Left renal pelvis (tissue), 4 donors: Measurements from ENCODE around the gene FKBP14. TPM values are rescaled to one million over a fixed set of nuclear protein-coding genes. Genes with fewer than 3 reads are reported as not detected.
A peak's percentile ranks its signal among the peaks of the same experiment; 100 is the strongest.
"Not testable (repeated sequence)": the region's sequence is repeated elsewhere in the genome, so short reads cannot be mapped to it uniquely, and the experiment has no call there.

Source experiments
- DNase-seq, 4 donors: peaks; one replicate each; pipeline ENCODE4 v3.0.0-alpha.2; 2013; ENCODE audit warnings: low read depth in 4 of 4, low spot score in 3 of 4
- polyA plus RNA-seq, 4 donors: library from polyadenylated mRNA; unstranded; fragments of 120-200 nt; gene quantifications; one replicate each; pipeline ENCODE4 v1.2.1, GENCODE V29; 2013; ENCODE audit not compliant: insufficient read length in 4 of 4

Gene FKBP14, protein sequence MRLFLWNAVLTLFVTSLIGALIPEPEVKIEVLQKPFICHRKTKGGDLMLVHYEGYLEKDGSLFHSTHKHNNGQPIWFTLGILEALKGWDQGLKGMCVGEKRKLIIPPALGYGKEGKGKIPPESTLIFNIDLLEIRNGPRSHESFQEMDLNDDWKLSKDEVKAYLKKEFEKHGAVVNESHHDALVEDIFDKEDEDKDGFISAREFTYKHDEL
- polyA plus RNA-seq, result 10 to 100 TPM; 20.6 to 57.5 (median 24.6) TPM

DNA sequence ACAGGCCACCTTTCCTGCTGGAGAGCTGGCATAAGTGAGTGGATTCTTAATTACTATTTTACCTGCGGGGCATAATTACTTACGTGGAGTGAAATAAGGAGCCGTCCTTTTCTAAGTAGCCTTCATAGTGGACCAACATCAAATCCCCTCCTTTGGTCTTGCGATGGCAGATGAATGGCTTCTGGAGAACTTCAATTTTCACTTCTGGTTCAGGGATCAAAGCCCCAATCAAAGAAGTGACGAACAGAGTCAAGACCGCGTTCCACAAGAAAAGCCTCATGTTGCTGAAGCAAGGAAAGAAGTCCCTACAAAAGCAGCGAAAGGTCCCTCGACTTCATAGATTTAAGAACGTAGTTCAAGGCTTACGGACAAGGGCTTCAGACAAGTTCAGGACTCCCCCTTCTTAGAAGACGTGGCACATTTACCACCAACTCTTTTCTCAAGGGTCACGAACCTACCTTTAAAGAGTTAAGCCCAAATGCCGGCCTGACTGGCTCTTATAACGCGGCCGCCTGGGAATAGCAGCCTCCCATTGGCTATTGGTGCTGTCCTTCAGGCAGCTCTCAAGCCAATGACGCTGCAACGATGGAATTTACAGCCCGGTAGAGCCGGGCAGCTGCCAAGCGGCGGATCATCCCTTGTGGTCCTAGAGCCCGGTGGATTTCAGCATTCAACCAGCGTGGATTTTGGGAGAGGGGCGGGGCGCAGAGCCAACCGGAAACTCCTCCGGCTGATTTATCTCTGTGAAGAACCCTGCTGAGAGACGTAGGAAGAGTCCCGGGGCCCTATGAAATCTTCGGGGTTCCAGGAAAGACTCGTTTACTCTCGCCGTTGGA, at the start of gene FKBP14:
Gene FKBP14 (minus strand): TSS at position 474 of the 836 bp plus-strand sequence. CDS start 194 bp downstream, at position 280.
- DNase-seq, result peak; percentile 97 to 99 (median 98)

DNA sequence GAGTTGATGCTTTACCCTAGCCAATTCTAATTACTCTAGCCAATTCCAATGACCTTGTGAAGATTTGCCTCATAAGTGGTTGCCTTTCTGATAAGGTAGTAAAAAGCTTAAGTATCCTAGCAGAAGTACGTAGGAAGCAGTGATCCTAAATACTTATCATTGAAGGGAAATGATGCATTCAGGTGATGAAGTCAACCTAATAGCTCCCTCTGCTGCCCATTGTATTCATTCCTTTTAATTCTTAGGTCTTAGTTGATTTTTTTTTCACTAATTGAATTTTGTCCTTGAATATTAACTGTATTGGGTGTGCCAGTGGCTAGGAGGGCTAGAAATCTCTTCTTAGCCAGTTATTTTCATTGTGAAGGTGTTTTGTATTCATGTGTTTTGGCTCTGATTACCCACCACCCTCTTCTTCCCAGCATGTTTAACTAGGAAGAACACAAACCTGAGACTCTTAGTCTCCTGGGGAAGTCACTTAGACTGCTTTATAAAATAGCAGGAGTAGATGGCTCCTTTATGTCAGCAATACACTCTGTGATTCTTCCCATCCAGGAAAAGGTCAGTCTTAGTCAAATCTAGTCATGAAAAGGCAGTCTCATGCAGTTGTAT, 48.0 kb upstream of the FKBP14 start:
- no peak for DNase-seq

DNA sequence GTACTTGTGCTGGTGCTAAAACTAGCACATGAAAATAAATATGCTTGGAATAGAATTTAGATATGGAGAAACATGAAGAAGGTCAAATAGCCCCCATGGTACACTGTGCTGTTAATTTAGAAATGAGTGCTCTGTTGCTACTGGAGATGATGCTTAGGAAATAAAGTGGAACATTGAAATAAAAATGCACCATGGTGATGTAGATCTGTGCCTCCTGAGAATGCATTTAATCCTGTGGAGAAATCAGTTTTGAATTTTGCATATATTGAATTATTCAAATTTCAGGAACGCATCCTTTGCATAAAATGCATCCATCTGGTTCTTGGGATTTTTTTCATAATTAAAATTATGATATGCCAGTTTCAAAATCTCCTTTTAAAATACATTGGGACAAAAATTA, 46.2 kb upstream of the FKBP14 start:
- no peak for DNase-seq

DNA sequence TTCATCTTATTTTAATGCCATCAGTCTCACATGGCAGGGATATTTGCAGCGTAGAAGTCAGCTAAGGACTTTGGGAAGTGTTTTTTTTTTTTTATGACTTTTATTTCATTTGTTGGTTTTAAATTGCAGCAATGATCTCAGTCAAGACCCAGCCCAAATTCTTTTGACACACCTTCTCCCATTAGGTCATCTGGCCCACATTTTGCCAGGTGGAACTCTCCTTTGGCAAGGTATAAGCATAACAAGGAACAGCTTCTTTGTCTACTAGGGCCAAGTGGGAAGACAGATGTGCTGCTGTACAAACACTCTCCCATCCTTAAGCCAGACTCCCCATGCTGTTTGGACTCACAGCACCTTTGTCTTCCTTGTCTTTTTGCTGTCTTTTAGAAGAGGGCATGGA, 43.5 kb upstream of the FKBP14 start:
- no peak for DNase-seq

DNA sequence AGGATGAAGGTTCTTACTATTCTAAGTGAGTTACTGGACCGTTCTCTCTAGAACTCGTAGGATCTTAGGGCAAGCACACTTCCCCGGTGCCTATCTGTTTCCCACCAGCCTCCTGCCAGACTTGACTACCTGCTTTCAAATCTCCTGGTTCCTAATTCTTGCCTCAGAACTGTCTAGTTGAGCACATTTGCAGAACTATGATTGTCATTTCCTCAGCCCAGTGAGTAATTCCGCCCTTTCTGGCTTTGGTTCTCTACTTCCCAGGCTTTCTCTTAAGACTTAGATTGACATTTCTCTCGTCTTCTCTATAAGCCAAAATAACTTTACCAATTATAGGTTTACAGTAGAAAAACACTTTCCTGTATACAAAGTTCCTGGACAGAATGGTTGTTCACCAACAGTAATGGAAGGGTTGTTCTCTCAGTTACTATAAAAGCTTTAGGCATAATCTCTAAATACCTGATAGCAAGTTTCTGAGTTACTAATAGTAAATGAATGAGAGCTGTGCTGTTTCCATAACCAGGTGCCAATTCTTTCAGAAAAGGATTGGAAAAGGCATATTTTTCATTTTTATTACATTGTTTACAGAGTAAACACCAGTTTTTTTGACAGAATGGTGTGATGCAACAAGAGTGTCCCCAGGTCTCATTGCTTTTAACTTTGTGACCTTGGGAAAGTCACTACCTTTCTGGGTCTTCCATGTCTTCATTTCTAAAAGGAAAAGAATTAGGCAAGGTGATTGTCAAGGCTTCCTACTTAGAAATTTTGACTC, 42.8 kb upstream of the FKBP14 start:
- DNase-seq, result no peak

DNA sequence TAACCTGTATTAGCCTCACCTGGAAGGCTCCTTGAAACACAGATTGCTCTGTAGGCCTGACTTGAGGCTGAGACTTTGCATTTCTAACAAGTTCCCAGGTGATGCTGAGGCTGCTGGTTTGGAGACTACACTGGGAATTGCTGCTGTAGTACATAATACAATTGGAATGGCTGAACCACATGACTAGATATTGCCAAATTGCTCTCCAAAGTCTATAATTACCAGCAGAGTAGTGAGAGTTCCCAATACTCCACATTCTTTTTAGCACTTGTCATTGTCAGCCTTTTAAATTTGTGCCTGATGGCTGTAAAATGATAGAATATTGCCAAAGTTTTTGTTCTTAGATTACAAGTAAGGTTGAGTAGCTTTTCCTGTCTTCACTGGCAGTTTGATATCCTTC, 41.6 kb upstream of the FKBP14 start:
- DNase-seq, result no peak

DNA sequence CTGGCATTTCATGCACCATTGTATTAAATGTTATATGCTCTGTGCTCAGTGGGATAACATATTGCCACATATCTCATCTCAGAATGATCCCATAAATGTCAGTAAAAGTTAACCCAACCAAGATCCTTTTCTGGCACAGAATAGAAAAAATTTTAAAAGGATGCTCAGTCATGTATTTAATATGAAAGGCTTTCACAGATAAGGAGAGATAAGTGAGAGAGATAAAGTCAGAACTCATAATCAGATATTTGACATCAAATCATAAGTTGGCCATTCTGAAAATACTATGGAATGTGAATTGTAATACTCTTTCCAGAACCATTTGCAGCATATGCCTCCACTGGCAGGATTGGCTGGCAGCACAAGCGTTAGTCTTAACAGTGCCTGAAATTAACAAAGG, 40.2 kb upstream of the FKBP14 start:
- no peak for DNase-seq

DNA sequence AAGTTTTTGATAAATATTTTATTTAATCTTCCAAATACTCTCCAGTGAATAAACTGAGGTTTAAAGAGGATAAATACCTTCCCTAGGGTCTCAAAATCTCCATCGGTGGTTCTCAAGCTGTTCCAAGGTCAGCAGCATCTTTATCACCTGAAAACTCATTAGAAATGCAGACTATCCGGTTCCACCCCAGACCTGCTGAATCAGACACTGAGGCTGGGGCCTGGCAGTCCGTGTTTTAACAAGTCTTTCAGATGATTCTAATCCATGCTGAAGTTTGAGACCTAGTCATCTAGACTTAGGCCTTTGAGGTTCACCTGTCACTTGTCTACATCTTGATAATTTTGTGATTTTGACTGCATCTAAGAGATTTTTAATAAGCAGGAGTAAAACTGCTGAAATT, 39.2 kb upstream of the FKBP14 start:
- no peak for DNase-seq

DNA sequence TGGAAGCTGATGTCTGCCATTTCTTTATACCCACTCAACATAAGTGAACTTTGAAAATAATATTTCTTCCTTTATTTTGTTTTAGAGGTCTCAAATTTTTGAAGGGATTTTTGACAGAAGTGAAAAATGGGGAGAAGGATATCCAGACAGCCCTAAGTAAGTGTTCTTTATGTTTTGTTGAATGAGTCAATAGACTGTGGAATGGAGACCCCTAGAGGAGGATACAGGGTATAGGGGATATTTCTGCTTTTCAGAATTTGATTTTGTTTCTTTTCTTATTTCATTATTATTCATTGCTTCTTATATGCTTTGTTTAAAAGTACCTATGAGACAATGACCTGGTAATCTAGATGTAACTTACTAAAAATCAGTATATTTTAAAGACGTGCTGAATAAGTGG, 36.1 kb upstream of the FKBP14 start:
- peak in 1 of 4 donors; percentile 20 for DNase-seq

DNA sequence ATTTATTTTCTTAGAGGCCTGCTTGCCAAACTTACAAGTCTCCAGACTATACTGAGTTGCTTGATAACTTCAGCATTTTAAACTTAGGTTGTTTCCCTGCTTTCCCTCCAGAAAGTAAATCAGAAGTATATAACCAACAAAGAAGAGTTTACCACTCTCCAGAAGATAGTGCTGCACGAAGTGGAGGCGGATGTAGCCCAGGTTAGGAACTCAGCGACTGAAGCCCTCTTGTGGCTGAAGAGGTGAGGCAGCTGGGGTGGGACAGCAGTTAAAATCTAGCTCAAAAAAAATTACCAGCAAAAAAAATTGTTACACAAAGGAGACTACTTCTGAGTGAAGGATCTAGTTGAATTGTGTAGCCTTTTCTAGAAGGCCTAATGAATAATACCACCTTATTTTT, 35.3 kb upstream of the FKBP14 start:
- not testable (repeated sequence) for DNase-seq

DNA sequence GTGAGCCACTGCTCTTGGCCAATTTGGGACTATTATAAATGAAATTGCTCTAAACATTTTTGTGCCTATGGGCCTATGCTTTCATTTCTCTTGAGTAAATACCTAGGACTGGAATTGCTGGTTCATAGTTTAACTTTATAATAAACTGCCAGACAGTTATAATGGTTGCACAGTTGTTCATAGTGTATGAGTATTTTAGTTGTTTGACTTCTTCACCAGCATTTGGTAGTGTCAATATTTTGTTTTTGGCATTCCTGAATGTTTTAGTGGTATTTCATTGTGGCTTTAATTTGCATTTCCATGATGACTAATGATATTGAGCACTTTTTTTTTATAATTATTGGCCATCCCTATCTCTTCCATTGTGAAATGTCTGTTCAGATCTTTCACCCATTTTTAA, 31.2 kb upstream of the FKBP14 start:
- no peak for DNase-seq

DNA sequence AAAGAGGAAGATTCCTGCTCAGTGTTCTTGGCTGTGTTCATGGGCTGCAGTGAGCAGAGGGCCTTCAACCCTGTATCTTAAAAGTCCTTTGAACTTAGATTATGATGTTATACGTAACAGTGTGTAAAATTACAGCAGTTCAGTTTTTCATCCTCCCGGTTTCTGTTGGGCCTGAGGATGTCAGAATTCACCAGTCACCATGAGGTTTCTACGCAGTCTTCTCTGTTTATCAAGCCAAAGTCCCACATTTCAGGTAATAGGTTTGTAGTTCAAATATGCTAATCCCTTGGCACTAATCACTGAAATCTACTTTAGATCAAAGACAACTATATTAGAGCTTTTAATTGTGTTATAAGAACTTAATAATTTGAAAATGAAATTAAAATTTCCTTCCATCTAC, 26.6 kb upstream of the FKBP14 start:
- DNase-seq, result no peak

DNA sequence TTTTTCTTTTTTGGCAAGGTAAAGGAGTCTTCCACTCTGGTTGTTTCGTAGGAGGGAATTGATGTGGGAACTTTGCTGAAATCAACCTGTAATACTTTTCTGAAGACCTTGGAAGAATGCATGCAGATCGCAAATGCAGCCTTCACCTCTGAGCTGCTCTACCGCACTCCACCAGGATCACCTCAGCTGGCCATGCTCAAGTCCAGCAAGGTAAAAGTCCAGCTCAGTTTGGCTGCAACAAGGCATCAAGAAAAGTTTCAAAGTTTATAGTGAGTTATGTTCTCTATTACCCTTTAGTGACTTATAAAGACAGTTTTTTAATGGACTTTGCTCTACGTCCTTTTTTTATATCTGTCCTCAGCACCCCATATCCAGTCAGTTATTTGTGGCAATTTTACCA, 22.7 kb upstream of the FKBP14 start:
- no peak for DNase-seq

DNA sequence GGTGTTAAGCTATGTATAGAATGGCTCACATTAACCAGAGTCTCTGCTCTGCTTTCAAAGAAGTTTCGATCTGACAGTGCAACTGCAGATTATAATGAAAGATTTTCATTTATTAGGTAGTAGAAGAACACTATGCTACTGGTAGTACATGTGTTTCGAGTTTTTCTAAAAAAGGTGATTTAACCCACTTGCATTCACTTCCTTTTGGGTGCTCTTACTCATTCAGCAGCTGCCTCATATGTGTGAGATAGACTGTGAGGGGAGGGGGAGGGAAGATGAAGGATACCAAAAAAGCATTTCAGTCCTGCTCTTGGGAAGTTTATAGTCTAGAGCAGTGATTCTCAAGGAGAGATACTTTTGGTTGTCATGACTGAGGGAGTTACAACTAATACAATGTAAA, 22.1 kb upstream of the FKBP14 start:
- DNase-seq, result no peak

DNA sequence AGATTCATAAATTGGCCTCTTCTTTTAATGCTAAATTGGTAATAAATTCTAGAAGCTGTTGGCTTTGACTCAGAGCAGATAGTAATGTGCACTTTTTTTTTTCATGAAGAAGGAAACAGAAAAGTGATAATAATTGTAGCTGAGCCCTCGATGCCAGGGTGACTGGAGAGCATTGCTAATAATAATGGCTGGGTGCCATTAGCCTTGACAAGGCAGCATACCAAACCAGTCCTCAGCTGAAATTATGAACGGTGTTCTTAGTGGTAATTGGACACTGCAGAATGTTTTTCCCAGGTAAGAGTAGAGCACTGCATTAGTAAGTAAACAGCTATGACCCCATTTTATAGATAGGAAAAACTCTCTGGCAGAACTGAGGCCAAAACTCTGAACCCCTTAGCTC, 20.6 kb upstream of the FKBP14 start:
- DNase-seq, result no peak

DNA sequence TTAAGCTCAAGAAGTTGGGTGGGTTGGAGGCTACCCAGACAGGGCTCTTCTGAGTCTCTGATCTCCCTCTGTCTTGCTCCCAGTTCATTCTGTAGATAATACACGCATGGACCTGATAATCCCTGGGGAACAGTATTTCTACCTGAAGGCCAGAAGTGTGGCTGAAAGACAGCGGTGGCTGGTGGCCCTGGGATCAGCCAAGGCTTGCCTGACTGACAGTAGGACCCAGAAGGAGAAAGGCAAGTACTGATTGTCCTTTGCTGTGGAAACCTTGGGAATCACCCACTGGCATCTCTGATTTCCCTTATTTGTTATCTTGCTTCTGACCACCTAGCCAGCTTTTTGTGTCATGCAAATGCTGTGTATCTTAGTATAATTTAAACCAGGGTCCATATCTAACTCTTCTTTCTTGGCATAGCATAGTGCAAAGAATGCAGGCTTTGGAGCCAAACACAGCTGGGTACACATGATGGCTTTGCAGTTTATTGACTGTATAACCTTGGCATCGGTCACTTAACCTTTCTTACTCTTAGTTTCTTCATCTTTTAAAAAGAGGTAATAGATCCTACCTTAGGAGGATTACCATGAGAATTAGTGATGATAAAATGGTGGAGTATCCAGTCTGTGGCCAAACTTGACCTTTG, 19.7 kb upstream of the FKBP14 start:
- DNase-seq, result no peak

DNA sequence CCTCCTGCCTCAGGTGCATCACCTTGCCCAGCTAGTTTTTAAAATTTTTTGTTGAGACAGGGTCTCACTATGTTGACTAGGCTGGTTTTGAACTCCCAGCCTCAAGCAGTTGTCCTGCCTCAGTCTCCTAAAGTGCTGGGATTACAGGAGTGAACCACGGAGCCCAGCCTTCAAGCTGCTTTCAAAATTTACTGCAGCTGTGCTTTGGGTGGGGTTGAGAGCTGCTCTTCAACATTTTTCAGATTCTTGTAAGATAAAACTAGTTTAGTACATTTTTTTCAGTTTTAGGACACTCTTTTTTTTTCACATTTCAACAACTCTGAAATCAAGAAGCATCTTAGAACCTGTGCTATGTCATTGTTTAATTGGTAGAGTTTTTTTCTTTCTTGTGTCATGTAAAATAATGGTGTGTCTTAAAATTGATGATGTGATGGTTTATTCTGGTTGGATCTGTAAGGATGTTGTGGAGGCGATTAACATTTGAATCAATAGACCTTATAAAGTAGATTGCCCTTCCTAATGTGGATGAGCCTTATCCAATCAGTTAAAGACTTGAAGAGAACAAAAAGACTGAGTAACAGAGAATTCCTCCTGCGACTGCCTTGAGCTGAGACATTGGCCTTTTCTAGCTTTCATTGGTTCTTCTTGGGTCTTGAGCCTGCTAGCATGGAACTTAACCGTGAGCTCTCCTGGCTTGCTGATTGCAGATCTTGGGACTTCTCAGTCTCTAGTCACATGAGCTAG, 15.2 kb upstream of the FKBP14 start:
- DNase-seq, result no peak

DNA sequence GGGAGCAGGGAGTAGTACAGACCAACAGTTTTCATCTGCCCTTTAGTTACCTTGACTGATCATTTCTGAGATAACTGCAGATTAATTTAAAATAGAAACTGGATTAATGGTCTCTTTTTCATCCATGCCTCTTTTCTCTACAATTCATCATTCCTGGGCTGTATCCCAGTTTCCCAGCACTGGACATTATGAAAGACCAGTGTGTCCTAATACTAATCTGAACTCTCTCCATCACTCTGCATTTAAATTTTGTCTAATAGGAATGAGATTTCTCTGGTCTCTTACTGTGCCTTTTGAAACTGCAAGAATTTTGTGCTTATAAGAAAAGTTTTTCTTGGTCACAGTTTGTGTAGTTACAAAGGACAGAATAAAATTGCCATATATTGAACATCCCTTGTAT, 14.4 kb upstream of the FKBP14 start:
- no peak for DNase-seq

DNA sequence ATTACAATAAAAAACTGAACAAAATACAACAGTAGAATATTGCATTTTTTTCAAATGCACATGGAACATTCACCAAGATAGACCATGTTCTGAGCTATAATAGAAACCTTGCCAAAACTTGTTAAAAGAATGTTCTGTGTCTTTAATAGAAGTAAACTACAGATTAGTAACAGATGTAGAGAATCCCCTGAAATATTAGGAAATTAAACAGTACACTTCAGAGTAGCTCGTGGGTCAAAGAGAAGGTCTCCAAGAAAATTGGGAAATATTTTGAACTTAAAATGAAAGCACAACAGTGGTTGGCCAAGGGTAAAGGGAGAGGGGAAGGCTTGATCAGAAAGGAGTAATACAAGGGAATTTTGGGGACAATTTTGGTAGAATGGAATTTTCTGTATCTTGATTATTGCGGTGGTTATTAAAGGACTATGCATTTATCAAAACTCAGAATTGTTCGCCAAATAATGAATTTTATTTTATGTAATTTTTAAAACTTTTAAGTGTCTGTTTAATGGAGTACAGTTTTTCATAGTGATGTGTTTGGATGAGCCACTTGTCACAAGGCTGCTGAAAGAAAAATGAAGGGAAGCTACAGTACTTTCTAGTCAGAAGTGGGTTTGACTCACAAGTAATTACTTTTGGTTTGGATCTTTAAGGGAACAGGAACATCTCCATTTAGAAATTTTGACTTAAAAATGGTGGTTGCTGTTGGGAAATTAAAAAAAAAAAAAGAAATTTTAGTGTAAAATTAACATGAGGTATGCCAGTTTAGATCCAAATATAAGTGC, 11.9 kb upstream of the FKBP14 start:
- DNase-seq, result no peak
